Liver (tissue), 9 donors: Measurements from ENCODE around the gene ELP5. TPM values are rescaled to one million over a fixed set of nuclear protein-coding genes. Genes with fewer than 3 reads are reported as not detected.
A peak's percentile ranks its signal among the peaks of the same experiment; 100 is the strongest.

Experiments
- DNase-seq: peaks from one replicate; pipeline ENCODE4 v3.0.0-alpha.2; 2017; ENCODE audit warnings: low spot score
- H3K27ac ChIP-seq, 2 donors: one replicate each; pipeline ENCODE4 v1.7.0; 2013; ENCODE audit warnings: inconsistent platforms in 2 of 2, low read length in 2 of 2, control low read depth in 1 of 2, low read depth in 1 of 2, mild to moderate bottlenecking in 1 of 2
- H3K27me3 ChIP-seq, 4 donors: one replicate each; pipeline versions ENCODE4 v1.6.1 to v1.7.0; 2013; ENCODE audit warnings: low read length in 3 of 4, inconsistent platforms in 1 of 4, mild to moderate bottlenecking in 1 of 4, moderate library complexity in 1 of 4; ENCODE audit not compliant: control insufficient read depth in 4 of 4, insufficient read depth in 4 of 4
- H3K36me3 ChIP-seq, 4 donors: one replicate each; pipeline versions ENCODE4 v1.6.1 to v1.7.0; 2013; ENCODE audit warnings: low read length in 3 of 4, mild to moderate bottlenecking in 3 of 4, low read depth in 1 of 4, moderate library complexity in 1 of 4; ENCODE audit not compliant: control insufficient read depth in 4 of 4, insufficient read depth in 3 of 4
- H3K4me1 ChIP-seq, 4 donors: one replicate each; pipeline versions ENCODE4 v1.6.1 to v1.7.0; 2013; ENCODE audit warnings: low read length in 3 of 4, mild to moderate bottlenecking in 3 of 4, moderate library complexity in 1 of 4; ENCODE audit not compliant: control insufficient read depth in 4 of 4, insufficient read depth in 4 of 4
- H3K4me3 ChIP-seq, 3 donors: one replicate each; pipeline versions ENCODE4 v1.6.1 to v1.7.0; 2013; ENCODE audit warnings: low read length in 3 of 3, control low read depth in 1 of 3, low read depth in 1 of 3, mild to moderate bottlenecking in 1 of 3
- H3K9ac ChIP-seq, 2 donors: one replicate each; pipeline ENCODE4 v1.7.0; 2013; ENCODE audit warnings: low read length in 2 of 2, mild to moderate bottlenecking in 2 of 2, moderate library complexity in 2 of 2, control low read depth in 1 of 2, low read depth in 1 of 2
- H3K9me3 ChIP-seq, 4 donors: one replicate each; pipeline versions ENCODE4 v1.6.1 to v1.7.0; 2013; ENCODE audit warnings: low read length in 3 of 4; ENCODE audit not compliant: control insufficient read depth in 4 of 4
- ATF3 ChIP-seq: IDR thresholded peaks from 2 replicates; pipeline ENCODE4 v1.6.1; 2016; ENCODE audit warnings: antibody characterized with exemption
- CTCF ChIP-seq: fragments of 150-350 bp; IDR thresholded peaks from 2 replicates; pipeline ENCODE4 v1.5.1; 2017; ENCODE audit warnings: improper control_type of control experiment, low read depth, low read length; ENCODE audit not compliant: missing input control
- EGR1 ChIP-seq, 2 donors: IDR thresholded peaks; 2 replicates each; pipeline ENCODE4 v1.6.1; 2016 to 2018; ENCODE audit warnings: antibody characterized with exemption in 2 of 2, low read depth in 2 of 2
- FOXA1 ChIP-seq: IDR thresholded peaks from 2 replicates; pipeline ENCODE4 v1.6.1; 2016; ENCODE audit warnings: antibody characterized with exemption
- FOXA2 ChIP-seq: IDR thresholded peaks from 2 replicates; pipeline ENCODE4 v1.6.1; 2016; ENCODE audit warnings: antibody characterized with exemption
- GABPA ChIP-seq, 2 donors: IDR thresholded peaks in 1 of 2; conservative IDR thresholded peaks in 1 of 2; 2 replicates each; pipeline ENCODE4 v1.6.1; 2016; ENCODE audit warnings: antibody characterized with exemption in 2 of 2, mild to moderate bottlenecking in 1 of 2, moderate library complexity in 1 of 2
- HNF4A ChIP-seq, 2 donors: conservative IDR thresholded peaks; 2 replicates each; pipeline ENCODE4 v1.6.1; 2016; ENCODE audit warnings: antibody characterized with exemption in 2 of 2, mild to moderate bottlenecking in 2 of 2
- JUND ChIP-seq, 2 donors: IDR thresholded peaks; 2 replicates each; pipeline ENCODE4 v1.6.1; 2016; ENCODE audit warnings: antibody characterized with exemption in 2 of 2
- MAX ChIP-seq: IDR thresholded peaks from 2 replicates; pipeline ENCODE4 v1.6.1; 2016; ENCODE audit warnings: antibody characterized with exemption
- NR2F2 ChIP-seq: IDR thresholded peaks from 2 replicates; pipeline ENCODE4 v1.6.1; 2016; ENCODE audit warnings: antibody characterized with exemption
- RAD21 ChIP-seq, 2 donors: IDR thresholded peaks; 2 replicates each; pipeline ENCODE4 v1.6.1; 2016; ENCODE audit warnings: antibody characterized with exemption in 2 of 2, mild to moderate bottlenecking in 2 of 2
- RXRA ChIP-seq, 2 donors: IDR thresholded peaks; 2 replicates each; pipeline ENCODE4 v1.6.1; 2017 to 2018; ENCODE audit warnings: antibody characterized with exemption in 2 of 2, mild to moderate bottlenecking in 1 of 2
- SP1 ChIP-seq: IDR thresholded peaks from 2 replicates; pipeline ENCODE4 v1.6.1; 2018; ENCODE audit warnings: antibody characterized with exemption, mild to moderate bottlenecking
- YY1 ChIP-seq: IDR thresholded peaks from 2 replicates; pipeline ENCODE4 v1.6.1; 2016; ENCODE audit warnings: antibody characterized with exemption, mild to moderate bottlenecking
- ZBTB33 ChIP-seq: IDR thresholded peaks from 2 replicates; pipeline ENCODE4 v1.6.1; 2016; ENCODE audit warnings: antibody characterized with exemption
- WGBS: extraction: QIAGEN DNeasy Blood & Tissue Kit; methylation state at CpG from one replicate; pipeline ENCODE4 v1.1.7; 2013; 5-methylcytosine and 5-hydroxymethylcytosine counted together
- polyA plus RNA-seq, 2 donors: library from polyadenylated mRNA; stranded (reverse) in 1 of 2; unstranded in 1 of 2; fragments of 200-250 nt in 1 of 2; fragments of >200 nt in 1 of 2; fragmentation: Nextera tagmentation in 1 of 2; extraction: Ambion mirVana in 1 of 2; gene quantifications; one replicate each; pipeline versions ENCODE4 v1.2.1 to v1.2.3, GENCODE V29; 2013 to 2015
- total RNA-seq, 2 donors: library from RNA; depleted of rRNA; stranded (reverse); fragments of >200 nt; gene quantifications; one replicate each; pipeline ENCODE4 v1.2.3, GENCODE V29; 2014
- donor health status: healthy.
- donor health status: healthy.
- donor health status: healthy.
- donor health status: healthy.
- donor health status: healthy.

The ELP5 gene
- total and polyA plus RNA-seq, 4 donors, result 19.3 to 38.4 (median 26.6) TPM

GRCh38 chr17:7220593-7221277, 31.3 kb upstream of the ELP5 start:
- Histone ChIP-seq H3K36me3 (peaks cover 12 to 47% (median 31%) of the 10 kb centered on the region in 4 donors), H3K4me3 (peak overlapping the region; percentile 79 to 82 (median 82)), H3K9ac (peak overlapping the region; percentile 78 to 79), H3K4me1 (peaks cover 12 to 55% (median 41%) of the 10 kb centered on the region in 4 donors), H3K9me3 (no peaks in the 10 kb centered on the region), H3K27ac (peak overlapping the region; percentile 99), H3K27me3 (no peaks in the 10 kb centered on the region)
- no peak for DNase-seq
- 10% methylated on average over 11 of the region's 11 CpGs for WGBS
- TF ChIP-seq MAX (no peak), RAD21 (IDR thresholded peaks at IDR 0.05) (peak; percentile 59 to 69), ATF3 (peak; percentile 13), SP1 (peak; percentile 66), RXRA (IDR thresholded peaks at IDR 0.05) (peak in 1 of 2 donors; percentile 61), FOXA2 (no peak), GABPA (IDR thresholded peaks at IDR 0.05 in 1 of 2, conservative IDR thresholded peaks at IDR 0.05 in 1 of 2) (peak in 1 of 2 donors; percentile 41), FOXA1 (no peak)

DNA sequence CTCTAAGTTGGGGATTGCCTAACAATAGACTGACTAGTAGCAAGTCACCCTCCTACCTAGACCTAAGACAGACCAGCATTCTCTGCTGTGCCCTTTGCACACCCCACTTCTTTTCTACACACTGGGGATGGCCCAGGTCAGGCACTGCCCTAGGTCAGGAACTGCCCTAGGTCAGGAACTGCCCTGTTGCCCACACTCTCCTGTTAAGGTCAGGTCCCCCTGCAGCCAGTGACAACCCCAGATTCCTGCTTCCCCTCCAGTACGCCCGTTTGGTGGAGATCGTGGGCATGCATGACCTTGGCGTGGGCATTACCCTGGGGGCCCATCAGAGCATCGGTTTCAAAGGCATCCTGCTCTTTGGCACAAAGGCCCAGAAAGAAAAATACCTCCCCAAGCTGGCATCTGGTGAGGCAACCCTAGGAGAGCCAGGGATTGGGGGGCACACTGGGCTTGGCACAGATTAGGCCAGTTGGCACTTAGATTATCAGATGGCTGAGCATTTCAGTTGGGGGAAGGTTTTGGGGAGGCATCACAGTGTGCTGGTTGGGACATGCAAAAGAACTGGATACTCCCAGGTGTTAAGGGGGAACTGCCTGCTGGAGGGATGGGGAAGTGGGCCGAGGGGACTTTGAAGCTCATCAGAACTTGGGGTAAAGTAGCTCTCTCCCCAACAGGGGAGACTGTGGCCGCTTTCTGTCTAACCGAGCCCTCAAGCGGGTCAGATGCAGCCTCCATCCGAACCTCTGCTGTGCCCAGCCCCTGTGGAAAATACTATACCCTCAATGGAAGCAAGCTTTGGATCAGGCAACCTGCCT, 30.5 kb upstream of the ELP5 start:
- no peak for DNase-seq
- Histone ChIP-seq H3K27ac (peak overlapping the region in 1 of 2 donors; percentile 99), H3K4me3 (peak overlapping the region; percentile 79 to 82 (median 82)), H3K4me1 (peaks cover 12 to 52% (median 40%) of the 10 kb centered on the region in 4 donors), H3K9me3 (no peaks in the 10 kb centered on the region), H3K9ac (peak overlapping the region in 1 of 2 donors; percentile 79), H3K36me3 (peaks cover 12 to 53% (median 32%) of the 10 kb centered on the region in 4 donors), H3K27me3 (no peaks in the 10 kb centered on the region)
- TF ChIP-seq HNF4A (conservative IDR thresholded peaks at IDR 0.05) (peak in 1 of 2 donors; percentile 54), GABPA (IDR thresholded peaks at IDR 0.05 in 1 of 2, conservative IDR thresholded peaks at IDR 0.05 in 1 of 2) (no peak), CTCF (no peak), NR2F2 (no peak), RAD21 (IDR thresholded peaks at IDR 0.05) (no peak), RXRA (IDR thresholded peaks at IDR 0.05) (no peak)
- WGBS, result 69% methylated on average over 10 of the region's 10 CpGs

DNA sequence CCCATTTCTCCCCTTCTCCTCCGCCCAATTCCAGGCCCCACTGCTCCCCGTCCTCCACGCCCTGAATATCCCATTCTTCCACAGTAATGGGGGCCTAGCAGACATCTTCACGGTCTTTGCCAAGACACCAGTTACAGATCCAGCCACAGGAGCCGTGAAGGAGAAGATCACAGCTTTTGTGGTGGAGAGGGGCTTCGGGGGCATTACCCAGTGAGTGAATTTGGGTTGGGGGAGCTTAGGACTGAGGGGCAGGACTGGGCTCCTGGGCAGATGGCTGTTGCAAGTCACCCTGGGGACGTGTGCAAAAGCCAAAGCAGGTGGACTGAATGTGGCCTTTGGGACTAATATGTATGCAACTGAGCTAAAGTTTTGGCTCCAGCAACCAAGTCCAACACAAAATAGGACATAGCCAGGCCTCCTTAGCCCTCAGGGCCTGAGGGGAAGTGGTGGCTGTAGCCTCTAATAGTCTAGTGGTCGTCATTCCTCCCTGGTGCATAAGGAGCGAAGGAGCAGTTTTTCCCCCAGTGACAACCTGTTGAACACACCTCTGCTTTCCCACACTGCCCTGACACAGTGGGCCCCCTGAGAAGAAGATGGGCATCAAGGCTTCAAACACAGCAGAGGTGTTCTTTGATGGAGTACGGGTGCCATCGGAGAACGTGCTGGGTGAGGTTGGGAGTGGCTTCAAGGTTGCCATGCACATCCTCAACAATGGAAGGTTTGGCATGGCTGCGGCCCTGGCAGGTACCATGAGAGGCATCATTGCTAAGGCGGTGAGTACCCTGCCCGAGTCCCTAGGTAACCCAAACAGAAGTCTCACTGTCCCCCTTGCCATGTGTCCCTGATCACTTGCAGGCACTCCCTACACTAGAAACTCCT, 29.7 kb upstream of the ELP5 start:
- Histone ChIP-seq H3K27ac (no peak overlapping the region), H3K36me3 (peaks cover 13 to 62% (median 36%) of the 10 kb centered on the region in 4 donors), H3K27me3 (no peaks in the 10 kb centered on the region), H3K9ac (no peak overlapping the region), H3K4me3 (no peak overlapping the region), H3K9me3 (no peaks in the 10 kb centered on the region), H3K4me1 (peaks cover 12 to 49% (median 40%) of the 10 kb centered on the region in 4 donors)
- TF ChIP-seq ATF3 (no peak), RXRA (IDR thresholded peaks at IDR 0.05) (no peak), JUND (IDR thresholded peaks at IDR 0.05) (no peak), YY1 (no peak), NR2F2 (no peak), ZBTB33 (no peak), HNF4A (conservative IDR thresholded peaks at IDR 0.05) (no peak), EGR1 (IDR thresholded peaks at IDR 0.05; ENCODE audit: low read depth in 2 of 2) (no peak)
- DNase-seq, result no peak
- WGBS, result 85% methylated on average over 15 of the region's 15 CpGs
